Ascending aorta (tissue), 2 donors: Measurements from ENCODE around the gene RNASE11. TPM values are rescaled to one million over a fixed set of nuclear protein-coding genes. Genes with fewer than 3 reads are reported as not detected.

Source experiments
- DNase-seq, 2 donors: peaks; one replicate each; pipeline ENCODE4 v3.0.0-alpha.2; 2019; ENCODE audit warnings: low spot score in 2 of 2
- H3K27ac ChIP-seq, 2 donors: fragments of 200-600 bp; sonication (generic); one replicate each; pipeline ENCODE4 v1.5.1; 2016 to 2017; ENCODE audit warnings: mild to moderate bottlenecking in 1 of 2
- H3K27me3 ChIP-seq: fragments of 200-600 bp; sonication (generic); one replicate; pipeline ENCODE4 v1.5.1; 2017
- H3K36me3 ChIP-seq, 2 donors: fragments of 200-600 bp; sonication (generic); one replicate each; pipeline ENCODE4 v1.5.1; 2016
- H3K4me1 ChIP-seq, 2 donors: fragments of 200-600 bp; sonication (generic); one replicate each; pipeline ENCODE4 v1.5.1; 2016 to 2017; ENCODE audit warnings: mild to moderate bottlenecking in 1 of 2
- H3K4me3 ChIP-seq, 2 donors: fragments of 200-600 bp; sonication (generic); one replicate each; pipeline ENCODE4 v1.5.1; 2016 to 2017; ENCODE audit warnings: mild to moderate bottlenecking in 1 of 2
- H3K9me3 ChIP-seq, 2 donors: fragments of 200-600 bp; sonication (generic); one replicate each; pipeline ENCODE4 v1.5.1; 2016
- intact Hi-C: fragments of 100-400 bp; cut with DNase I; formaldehyde crosslinking; loops from one replicate; pipeline ENCODE4 v1.15.1; 2023
- total RNA-seq: library from RNA; depleted of rRNA; stranded (reverse); fragments of >200 nt; gene quantifications from one replicate; pipeline ENCODE4 v1.1.0, GENCODE V29; 2016
- TF ChIP-seq, protein P1 (sequence below), 3 experiments: fragments of 200-600 bp in 2 of 3; fragments of 450-650 bp in 1 of 3; sonication (generic) in 2 of 3; IDR thresholded peaks; one replicate each; pipeline ENCODE4 v1.5.1; 2016 to 2019; ENCODE audit warnings: antibody characterized with exemption in 3 of 3, mild to moderate bottlenecking in 1 of 3, moderate library complexity in 1 of 3

Gene RNASE11
- total RNA-seq = not detected

GRCh38 chr14:20587489-20588154 is at the start of gene RNASE11:
RNASE11 (minus strand) TSS chr14:20588001.
- Histone ChIP-seq H3K27ac (no peak within 1 kb of the TSS), H3K36me3 (no peaks in the 10 kb centered on the region), H3K9me3 (no peaks in the 10 kb centered on the region), H3K4me1 (no peaks in the 10 kb centered on the region), H3K27me3 (no peaks in the 10 kb centered on the region), H3K4me3 (no peak within 1 kb of the TSS)
- intact Hi-C loops = no loop called here
- DNase-seq = no peak
- TF ChIP-seq, protein P1, sequence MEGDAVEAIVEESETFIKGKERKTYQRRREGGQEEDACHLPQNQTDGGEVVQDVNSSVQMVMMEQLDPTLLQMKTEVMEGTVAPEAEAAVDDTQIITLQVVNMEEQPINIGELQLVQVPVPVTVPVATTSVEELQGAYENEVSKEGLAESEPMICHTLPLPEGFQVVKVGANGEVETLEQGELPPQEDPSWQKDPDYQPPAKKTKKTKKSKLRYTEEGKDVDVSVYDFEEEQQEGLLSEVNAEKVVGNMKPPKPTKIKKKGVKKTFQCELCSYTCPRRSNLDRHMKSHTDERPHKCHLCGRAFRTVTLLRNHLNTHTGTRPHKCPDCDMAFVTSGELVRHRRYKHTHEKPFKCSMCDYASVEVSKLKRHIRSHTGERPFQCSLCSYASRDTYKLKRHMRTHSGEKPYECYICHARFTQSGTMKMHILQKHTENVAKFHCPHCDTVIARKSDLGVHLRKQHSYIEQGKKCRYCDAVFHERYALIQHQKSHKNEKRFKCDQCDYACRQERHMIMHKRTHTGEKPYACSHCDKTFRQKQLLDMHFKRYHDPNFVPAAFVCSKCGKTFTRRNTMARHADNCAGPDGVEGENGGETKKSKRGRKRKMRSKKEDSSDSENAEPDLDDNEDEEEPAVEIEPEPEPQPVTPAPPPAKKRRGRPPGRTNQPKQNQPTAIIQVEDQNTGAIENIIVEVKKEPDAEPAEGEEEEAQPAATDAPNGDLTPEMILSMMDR (IDR thresholded peaks at IDR 0.05) = no peak

- Histone ChIP-seq H3K9me3 (no peaks in the 10 kb centered on the region), H3K4me3 (peak overlapping the region; percentile 36 to 58), H3K27ac (peak overlapping the region in 1 of 2 donors; percentile 44), H3K4me1 (peaks cover 4 to 12% of the 10 kb centered on the region in 2 donors), H3K36me3 (no peaks in the 10 kb centered on the region), H3K27me3 (no peaks in the 10 kb centered on the region)
- TF ChIP-seq, protein P1 (IDR thresholded peaks at IDR 0.05) = no peak
- intact Hi-C loops = loop anchor here (1.0 to 5.0 kb wide), 3 partner anchors 20 to 339 kb away; no protein-coding TSS in a partner anchor
- DNase-seq = no peak
Measured at GRCh38 chr14:20632831-20633691, 45.3 kb upstream of the RNASE11 start.

GRCh38 chr14:20632448-20632830 is 44.6 kb upstream of the RNASE11 start:
- DNase-seq = no peak
- H3K4me1 ChIP-seq = peaks cover 4 to 12% of the 10 kb centered on the region in 2 donors
- H3K4me3 ChIP-seq = peak overlapping the region; percentile 36 to 58
- TF ChIP-seq, protein P1 (IDR thresholded peaks at IDR 0.05) = no peak
- no peaks in the 10 kb centered on the region for H3K9me3 ChIP-seq
- no peaks in the 10 kb centered on the region for H3K27me3 ChIP-seq
- intact Hi-C loops = loop anchor here (1.0 to 5.0 kb wide), 3 partner anchors 19 to 340 kb away; no protein-coding TSS in a partner anchor
- H3K27ac ChIP-seq = no peak overlapping the region
- H3K36me3 ChIP-seq = no peaks in the 10 kb centered on the region

GRCh38 chr14:20631880-20632389 is 44.1 kb upstream of the RNASE11 start:
- Histone ChIP-seq H3K27me3 (no peaks in the 10 kb centered on the region), H3K9me3 (no peaks in the 10 kb centered on the region), H3K27ac (no peak overlapping the region), H3K4me3 (peak overlapping the region; percentile 36 to 58), H3K4me1 (peaks cover 4 to 12% of the 10 kb centered on the region in 2 donors), H3K36me3 (no peaks in the 10 kb centered on the region)
- peak in 1 of 2 donors; percentile 77 for DNase-seq
- intact Hi-C loops = loop anchor here (1.0 to 5.0 kb wide), 3 partner anchors 19 to 340 kb away; no protein-coding TSS in a partner anchor
- TF ChIP-seq, protein P1 (IDR thresholded peaks at IDR 0.05) = no peak

DNA sequence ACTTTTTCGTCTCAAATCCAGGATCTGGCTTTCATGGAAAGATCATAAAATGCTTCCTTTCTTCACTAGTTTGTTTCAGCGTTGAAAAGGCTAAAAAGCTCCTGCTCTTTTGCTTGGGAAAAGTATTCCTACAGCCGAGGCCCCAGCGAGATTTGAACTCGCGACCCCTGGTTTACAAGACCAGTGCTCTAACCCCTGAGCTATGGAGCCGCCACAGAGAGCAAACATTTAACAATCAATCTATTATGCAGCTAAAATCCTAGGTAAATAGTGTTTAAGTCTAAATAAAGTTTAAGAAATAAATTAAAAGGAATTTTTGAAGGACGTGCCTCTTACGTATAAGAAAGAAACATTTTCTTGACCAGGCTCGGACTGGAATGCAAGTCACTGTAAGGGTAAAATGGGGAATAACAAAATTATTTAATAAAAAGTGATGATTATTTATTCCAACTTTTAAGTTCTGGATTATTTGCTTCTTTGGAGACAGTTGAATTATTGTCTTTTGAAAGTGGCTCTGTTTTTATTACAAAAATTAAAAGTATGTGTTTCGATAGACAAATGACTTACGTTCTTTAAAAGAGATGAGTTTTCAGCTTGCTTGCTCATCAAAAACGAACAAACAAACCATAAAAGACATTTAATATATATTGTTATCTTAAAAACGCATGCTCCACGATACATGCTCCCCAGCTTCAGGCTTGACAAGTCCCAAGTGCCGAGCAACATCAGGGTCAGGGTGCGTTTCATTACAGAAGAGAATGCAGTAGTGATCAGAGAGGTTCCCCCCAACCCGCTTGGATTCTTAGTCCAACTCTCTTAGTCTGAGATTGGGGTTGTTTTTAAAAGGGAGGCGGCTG is 43.5 kb upstream of the RNASE11 start:
- no peak for DNase-seq
- TF ChIP-seq, protein P1 (IDR thresholded peaks at IDR 0.05) = no peak
- no peaks in the 10 kb centered on the region for H3K9me3 ChIP-seq
- no peaks in the 10 kb centered on the region for H3K36me3 ChIP-seq
- peak overlapping the region in 1 of 2 donors; percentile 29 for H3K27ac ChIP-seq
- H3K4me3 ChIP-seq = peak overlapping the region; percentile 36 to 58
- intact Hi-C loops = loop anchor here (5.0 kb wide), 1 partner anchor 341 kb away; no protein-coding TSS in a partner anchor
- H3K4me1 ChIP-seq = peaks cover 4 to 12% of the 10 kb centered on the region in 2 donors
- no peaks in the 10 kb centered on the region for H3K27me3 ChIP-seq
